Measurements from ENCODE around the gene CDK15.

CDK15 gene

DNA sequence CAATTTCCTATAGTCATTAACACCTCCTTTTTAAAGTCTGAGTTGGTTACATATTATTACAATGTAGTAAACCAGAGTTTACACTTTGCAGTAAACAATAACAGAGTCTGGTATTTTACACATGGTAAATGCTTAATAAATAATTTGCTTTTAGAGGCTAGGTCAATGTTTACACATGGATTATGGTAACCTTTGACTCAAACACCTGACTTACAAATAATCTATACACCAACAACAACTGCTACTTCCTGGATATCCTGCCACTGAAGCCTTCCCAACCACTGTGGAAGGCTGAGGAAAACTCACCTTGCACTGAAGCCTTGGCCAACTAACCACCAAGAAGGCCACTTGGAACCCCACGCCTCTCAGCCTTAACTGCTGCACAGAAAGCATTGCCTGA, 31.0 kb upstream of the CDK15 start:
- POLR2A ChIA-PET: no interaction called here
- Histone ChIP-seq H3K27ac (ENCODE audit: extremely low read depth, low read depth, low read length) (no peak overlapping the region), H3K9me3 (ENCODE audit: control insufficient read depth, insufficient read depth, low read depth, low read length) (no peaks in the 10 kb centered on the region), H3K4me3 (ENCODE audit: low read depth, low read length) (no peak overlapping the region), H3K36me3 (ENCODE audit: control insufficient read depth in 2 of 2, insufficient read depth in 1 of 2, low read length in 2 of 2) (no peaks in the 10 kb centered on the region), H3K4me1 (ENCODE audit: control insufficient read depth, insufficient read depth, low read length) (peaks cover 19% of the 10 kb centered on the region)
- TF ChIP-seq ZNF214 (tag by site-specific recombination; IDR thresholded peaks at IDR 0.05; ENCODE audit: borderline replicate concordance) (no peak), EGR2 (tag by site-specific recombination; IDR thresholded peaks at IDR 0.05; ENCODE audit: low read depth) (no peak), ZFP41 (tag by site-specific recombination; IDR thresholded peaks at IDR 0.05; ENCODE audit: borderline replicate concordance) (no peak), ZNF514 (tag by site-specific recombination; IDR thresholded peaks at IDR 0.05) (no peak), ZBTB20 (tag by site-specific recombination; IDR thresholded peaks at IDR 0.05) (no peak), ZNF354C (tag by site-specific recombination; IDR thresholded peaks at IDR 0.05; ENCODE audit: borderline replicate concordance, low read depth) (no peak), ZNF274 (IDR thresholded peaks at IDR 0.05; ENCODE audit: low read length) (no peak), ZNF274 (tag by site-specific recombination; IDR thresholded peaks at IDR 0.05; ENCODE audit: borderline replicate concordance) (no peak), ZNF510 (tag by site-specific recombination; IDR thresholded peaks at IDR 0.05; ENCODE audit: insufficient replicate concordance) (no peak), ZEB2 (tag by site-specific recombination; IDR thresholded peaks at IDR 0.05) (no peak), ZSCAN23 (tag by site-specific recombination; IDR thresholded peaks at IDR 0.05) (no peak), ZNF48 (tag by site-specific recombination; IDR thresholded peaks at IDR 0.05) (no peak), ZNF335 (tag by site-specific recombination; conservative IDR thresholded peaks at IDR 0.05) (no peak)
- TF ChIP-seq, protein P1, sequence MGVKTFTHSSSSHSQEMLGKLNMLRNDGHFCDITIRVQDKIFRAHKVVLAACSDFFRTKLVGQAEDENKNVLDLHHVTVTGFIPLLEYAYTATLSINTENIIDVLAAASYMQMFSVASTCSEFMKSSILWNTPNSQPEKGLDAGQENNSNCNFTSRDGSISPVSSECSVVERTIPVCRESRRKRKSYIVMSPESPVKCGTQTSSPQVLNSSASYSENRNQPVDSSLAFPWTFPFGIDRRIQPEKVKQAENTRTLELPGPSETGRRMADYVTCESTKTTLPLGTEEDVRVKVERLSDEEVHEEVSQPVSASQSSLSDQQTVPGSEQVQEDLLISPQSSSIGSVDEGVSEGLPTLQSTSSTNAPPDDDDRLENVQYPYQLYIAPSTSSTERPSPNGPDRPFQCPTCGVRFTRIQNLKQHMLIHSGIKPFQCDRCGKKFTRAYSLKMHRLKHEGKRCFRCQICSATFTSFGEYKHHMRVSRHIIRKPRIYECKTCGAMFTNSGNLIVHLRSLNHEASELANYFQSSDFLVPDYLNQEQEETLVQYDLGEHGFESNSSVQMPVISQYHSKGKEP (tag by site-specific recombination; IDR thresholded peaks at IDR 0.05): no peak
- TF ChIP-seq, protein P2, sequence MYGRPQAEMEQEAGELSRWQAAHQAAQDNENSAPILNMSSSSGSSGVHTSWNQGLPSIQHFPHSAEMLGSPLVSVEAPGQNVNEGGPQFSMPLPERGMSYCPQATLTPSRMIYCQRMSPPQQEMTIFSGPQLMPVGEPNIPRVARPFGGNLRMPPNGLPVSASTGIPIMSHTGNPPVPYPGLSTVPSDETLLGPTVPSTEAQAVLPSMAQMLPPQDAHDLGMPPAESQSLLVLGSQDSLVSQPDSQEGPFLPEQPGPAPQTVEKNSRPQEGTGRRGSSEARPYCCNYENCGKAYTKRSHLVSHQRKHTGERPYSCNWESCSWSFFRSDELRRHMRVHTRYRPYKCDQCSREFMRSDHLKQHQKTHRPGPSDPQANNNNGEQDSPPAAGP (tag by site-specific recombination; IDR thresholded peaks at IDR 0.05): no peak
- TF ChIP-seq, protein P3, sequence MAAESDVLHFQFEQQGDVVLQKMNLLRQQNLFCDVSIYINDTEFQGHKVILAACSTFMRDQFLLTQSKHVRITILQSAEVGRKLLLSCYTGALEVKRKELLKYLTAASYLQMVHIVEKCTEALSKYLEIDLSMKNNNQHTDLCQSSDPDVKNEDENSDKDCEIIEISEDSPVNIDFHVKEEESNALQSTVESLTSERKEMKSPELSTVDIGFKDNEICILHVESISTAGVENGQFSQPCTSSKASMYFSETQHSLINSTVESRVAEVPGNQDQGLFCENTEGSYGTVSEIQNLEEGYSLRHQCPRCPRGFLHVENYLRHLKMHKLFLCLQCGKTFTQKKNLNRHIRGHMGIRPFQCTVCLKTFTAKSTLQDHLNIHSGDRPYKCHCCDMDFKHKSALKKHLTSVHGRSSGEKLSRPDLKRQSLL (tag by site-specific recombination; IDR thresholded peaks at IDR 0.05): no peak
- CTCF ChIA-PET: interaction anchor here (0.6 to 1.1 kb wide), 3 partner anchors 12 to 691 kb away, joined by 3 to 5 read pairs (median 4); no protein-coding TSS in a partner anchor

DNA sequence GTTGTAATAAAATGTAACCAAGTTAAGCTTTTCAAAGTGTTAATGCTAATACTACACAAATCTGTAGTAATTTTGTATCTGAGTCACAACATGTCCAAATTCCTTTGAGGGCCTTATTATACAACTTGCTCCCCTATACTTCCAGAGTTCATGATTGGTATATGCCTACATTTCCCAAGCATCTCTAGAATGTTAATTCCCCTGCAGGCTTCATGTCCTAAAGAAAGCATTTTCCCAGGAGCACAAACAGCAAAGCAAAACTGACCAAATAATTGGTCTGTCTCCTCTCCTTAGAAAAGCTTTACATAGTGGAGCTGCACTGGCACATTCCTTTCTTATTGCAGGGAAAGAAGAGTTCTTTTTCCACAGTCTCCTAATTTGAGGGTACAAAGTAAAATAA, 29.3 kb upstream of the CDK15 start:
- H3K9me3 ChIP-seq (ENCODE audit: control insufficient read depth, insufficient read depth, low read depth, low read length): no peaks in the 10 kb centered on the region
- H3K27ac ChIP-seq (ENCODE audit: extremely low read depth, low read depth, low read length): no peak overlapping the region
- peaks cover 16% of the 10 kb centered on the region; the same call in 1 of the 2 replicates for H3K4me1 ChIP-seq (ENCODE audit: control insufficient read depth, insufficient read depth, low read length)
- ChIA-PET POLR2A (no interaction called here), CTCF (no interaction called here)
- H3K36me3 ChIP-seq (ENCODE audit: control insufficient read depth in 2 of 2, insufficient read depth in 1 of 2, low read length in 2 of 2): no peaks in the 10 kb centered on the region
- H3K4me3 ChIP-seq (ENCODE audit: low read depth, low read length): no peak overlapping the region
- TF ChIP-seq ZNF830 (tag by site-specific recombination; IDR thresholded peaks at IDR 0.05; ENCODE audit: low read depth) (no peak), MZF1 (tag by site-specific recombination; IDR thresholded peaks at IDR 0.05; ENCODE audit: borderline replicate concordance) (no peak), GLI2 (tag by site-specific recombination; IDR thresholded peaks at IDR 0.05; ENCODE audit: borderline replicate concordance, low read depth) (no peak), MYNN (tag by site-specific recombination; IDR thresholded peaks at IDR 0.05; ENCODE audit: borderline replicate concordance) (no peak), ZNF76 (tag by site-specific recombination; IDR thresholded peaks at IDR 0.05; ENCODE audit: borderline replicate concordance, low read depth) (no peak)
- TF ChIP-seq, protein P4, sequence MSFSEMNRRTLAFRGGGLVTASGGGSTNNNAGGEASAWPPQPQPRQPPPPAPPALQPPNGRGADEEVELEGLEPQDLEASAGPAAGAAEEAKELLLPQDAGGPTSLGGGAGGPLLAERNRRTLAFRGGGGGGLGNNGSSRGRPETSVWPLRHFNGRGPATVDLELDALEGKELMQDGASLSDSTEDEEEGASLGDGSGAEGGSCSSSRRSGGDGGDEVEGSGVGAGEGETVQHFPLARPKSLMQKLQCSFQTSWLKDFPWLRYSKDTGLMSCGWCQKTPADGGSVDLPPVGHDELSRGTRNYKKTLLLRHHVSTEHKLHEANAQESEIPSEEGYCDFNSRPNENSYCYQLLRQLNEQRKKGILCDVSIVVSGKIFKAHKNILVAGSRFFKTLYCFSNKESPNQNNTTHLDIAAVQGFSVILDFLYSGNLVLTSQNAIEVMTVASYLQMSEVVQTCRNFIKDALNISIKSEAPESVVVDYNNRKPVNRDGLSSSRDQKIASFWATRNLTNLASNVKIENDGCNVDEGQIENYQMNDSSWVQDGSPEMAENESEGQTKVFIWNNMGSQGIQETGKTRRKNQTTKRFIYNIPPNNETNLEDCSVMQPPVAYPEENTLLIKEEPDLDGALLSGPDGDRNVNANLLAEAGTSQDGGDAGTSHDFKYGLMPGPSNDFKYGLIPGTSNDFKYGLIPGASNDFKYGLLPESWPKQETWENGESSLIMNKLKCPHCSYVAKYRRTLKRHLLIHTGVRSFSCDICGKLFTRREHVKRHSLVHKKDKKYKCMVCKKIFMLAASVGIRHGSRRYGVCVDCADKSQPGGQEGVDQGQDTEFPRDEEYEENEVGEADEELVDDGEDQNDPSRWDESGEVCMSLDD (tag by site-specific recombination; IDR thresholded peaks at IDR 0.05): no peak
- TF ChIP-seq, protein P5, sequence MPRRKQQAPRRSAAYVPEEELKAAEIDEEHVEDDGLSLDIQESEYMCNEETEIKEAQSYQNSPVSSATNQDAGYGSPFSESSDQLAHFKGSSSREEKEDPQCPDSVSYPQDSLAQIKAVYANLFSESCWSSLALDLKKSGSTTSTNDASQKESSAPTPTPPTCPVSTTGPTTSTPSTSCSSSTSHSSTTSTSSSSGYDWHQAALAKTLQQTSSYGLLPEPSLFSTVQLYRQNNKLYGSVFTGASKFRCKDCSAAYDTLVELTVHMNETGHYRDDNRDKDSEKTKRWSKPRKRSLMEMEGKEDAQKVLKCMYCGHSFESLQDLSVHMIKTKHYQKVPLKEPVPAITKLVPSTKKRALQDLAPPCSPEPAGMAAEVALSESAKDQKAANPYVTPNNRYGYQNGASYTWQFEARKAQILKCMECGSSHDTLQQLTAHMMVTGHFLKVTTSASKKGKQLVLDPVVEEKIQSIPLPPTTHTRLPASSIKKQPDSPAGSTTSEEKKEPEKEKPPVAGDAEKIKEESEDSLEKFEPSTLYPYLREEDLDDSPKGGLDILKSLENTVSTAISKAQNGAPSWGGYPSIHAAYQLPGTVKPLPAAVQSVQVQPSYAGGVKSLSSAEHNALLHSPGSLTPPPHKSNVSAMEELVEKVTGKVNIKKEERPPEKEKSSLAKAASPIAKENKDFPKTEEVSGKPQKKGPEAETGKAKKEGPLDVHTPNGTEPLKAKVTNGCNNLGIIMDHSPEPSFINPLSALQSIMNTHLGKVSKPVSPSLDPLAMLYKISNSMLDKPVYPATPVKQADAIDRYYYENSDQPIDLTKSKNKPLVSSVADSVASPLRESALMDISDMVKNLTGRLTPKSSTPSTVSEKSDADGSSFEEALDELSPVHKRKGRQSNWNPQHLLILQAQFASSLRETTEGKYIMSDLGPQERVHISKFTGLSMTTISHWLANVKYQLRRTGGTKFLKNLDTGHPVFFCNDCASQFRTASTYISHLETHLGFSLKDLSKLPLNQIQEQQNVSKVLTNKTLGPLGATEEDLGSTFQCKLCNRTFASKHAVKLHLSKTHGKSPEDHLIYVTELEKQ (tag by site-specific recombination; IDR thresholded peaks at IDR 0.05; ENCODE audit: borderline replicate concordance): no peak
- TF ChIP-seq, protein P6, sequence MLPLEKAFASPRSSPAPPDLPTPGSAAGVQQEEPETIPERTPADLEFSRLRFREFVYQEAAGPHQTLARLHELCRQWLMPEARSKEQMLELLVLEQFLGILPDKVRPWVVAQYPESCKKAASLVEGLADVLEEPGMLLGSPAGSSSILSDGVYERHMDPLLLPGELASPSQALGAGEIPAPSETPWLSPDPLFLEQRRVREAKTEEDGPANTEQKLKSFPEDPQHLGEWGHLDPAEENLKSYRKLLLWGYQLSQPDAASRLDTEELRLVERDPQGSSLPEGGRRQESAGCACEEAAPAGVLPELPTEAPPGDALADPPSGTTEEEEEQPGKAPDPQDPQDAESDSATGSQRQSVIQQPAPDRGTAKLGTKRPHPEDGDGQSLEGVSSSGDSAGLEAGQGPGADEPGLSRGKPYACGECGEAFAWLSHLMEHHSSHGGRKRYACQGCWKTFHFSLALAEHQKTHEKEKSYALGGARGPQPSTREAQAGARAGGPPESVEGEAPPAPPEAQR (tag by site-specific recombination; IDR thresholded peaks at IDR 0.05): no peak

Data from HEK293 (cell line).